HCEC 1CT (cell line): ENCODE data around the gene BEND5.

Experiments
- DNase-seq: peaks from one replicate; pipeline ENCODE4 v3.0.0-alpha.2; 2017

BEND5 gene, protein sequence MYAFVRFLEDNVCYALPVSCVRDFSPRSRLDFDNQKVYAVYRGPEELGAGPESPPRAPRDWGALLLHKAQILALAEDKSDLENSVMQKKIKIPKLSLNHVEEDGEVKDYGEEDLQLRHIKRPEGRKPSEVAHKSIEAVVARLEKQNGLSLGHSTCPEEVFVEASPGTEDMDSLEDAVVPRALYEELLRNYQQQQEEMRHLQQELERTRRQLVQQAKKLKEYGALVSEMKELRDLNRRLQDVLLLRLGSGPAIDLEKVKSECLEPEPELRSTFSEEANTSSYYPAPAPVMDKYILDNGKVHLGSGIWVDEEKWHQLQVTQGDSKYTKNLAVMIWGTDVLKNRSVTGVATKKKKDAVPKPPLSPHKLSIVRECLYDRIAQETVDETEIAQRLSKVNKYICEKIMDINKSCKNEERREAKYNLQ

DNA sequence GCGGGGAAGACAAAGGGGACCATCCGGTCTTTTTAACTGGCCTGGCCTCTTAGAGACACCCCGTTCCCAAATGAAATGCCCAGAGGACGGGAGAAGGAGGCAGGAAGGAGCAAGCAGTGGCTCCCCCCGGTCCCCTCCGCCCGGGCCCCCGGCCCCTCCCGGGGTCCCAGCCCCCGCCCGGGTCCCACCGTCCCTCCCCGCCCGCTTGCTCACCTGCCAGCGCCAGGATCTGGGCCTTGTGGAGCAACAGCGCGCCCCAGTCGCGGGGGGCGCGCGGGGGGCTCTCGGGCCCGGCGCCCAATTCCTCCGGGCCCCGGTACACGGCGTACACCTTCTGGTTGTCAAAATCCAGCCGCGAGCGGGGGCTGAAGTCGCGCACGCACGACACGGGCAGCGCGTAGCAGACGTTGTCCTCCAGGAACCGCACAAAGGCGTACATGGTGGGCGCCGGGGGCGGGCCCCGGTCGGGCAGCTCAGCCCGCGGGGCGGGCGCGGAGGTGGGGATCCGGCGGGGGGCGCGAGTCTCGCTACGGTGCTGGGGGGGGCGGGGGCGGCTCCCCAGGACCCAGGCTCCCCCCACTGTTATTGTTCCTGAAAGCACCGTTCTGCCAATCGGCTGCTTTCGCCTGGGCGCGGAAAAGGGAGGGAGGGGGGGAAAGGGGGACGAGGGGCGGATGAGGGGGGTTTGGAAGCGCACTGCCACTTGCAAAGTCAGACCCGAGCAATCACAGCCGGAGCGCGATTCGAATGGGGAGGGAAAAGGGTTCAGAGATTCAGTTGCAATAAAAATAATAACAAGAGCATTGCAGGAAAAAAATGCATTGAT, at the start of gene BEND5:
Gene BEND5 (minus strand): TSS at position 499 of the 826 bp plus-strand sequence. CDS start 60 bp downstream, at position 439.
- no peak for DNase-seq

DNA sequence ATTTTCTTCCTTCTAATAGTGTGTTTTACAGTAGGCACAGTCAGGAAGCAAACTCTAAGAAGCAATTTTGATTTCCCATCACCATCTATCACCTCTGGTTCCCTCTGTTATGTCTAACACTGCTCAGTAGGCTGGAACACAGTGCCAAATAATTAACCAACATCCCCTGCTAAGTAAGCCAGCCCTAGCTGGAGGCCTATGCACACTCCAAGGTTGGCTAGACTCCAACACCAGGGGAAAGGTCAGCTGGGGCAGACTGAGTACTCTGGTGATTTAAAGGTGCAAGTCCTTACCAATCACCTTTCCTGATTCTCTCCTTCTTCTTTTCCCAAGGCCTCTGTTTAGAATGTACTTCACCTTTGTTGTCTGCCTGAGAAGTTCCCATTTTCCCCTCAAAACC, 46.5 kb upstream of the BEND5 start:
- no peak for DNase-seq

DNA sequence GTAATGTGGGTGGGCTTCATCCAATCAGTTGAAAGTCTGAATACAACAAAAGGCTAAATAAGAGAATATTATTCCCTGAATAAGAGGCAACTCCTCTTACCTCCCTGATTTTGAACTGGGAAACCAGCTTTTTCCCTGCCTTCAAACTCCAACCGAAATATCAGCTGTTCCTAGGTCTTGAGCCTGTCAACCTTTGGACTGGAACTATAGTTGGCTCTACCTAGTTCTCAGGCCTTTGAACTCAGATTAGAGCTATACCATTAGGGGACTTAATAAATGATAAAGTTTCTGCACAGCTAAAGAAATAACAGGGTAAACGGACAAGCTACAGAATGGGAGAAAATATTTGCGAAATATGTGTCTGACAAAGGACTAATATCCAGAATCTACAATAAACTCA, 43.8 kb upstream of the BEND5 start:
- no peak for DNase-seq

DNA sequence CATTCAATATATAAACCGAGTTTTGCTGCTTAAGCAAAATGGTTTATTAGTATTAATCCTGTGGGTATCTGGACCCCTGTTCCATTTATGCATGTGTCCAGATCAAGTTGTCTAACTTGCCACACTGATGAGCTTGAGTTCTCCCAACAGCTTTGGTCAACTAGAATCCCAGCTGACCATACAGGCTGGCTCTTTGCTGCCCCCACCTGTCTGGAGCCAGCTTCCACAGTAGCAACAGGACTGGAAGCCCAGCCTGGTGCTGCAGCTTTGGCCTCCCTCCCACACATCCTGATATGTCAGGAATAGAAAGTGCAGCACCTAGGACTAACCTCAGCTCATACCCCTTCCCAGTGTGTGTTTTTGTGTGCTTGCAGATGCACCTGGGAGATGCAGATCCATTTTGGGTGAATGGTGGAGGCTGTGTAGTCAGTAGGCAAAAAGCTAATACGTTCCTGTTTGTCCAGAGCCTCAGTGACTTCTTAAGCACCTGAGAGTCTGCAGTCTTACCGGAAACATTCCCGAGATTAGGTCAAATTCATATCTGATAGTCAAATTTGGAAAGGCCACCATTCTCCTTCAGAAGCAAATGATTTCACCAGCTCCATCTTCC, 40.9 kb upstream of the BEND5 start:
- no peak for DNase-seq

DNA sequence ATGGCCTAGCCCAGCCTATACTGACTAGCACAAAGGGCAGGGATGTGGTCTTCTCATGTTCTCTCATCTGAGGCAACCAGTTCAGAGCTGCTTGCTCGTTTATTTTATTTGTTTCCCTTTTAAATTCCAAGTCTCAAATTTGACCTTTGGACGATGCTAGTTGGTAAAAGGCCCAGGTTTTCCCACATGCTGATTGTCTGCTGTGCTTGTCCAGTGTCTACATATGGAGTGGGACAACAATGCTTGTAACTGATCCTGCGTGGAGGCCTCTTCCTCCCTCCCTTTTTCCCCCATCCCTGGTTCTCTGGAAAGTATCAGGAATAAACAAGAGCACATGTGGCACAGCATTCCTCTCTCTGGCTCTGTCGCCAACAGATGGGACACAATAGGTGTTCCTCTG, 34.0 kb upstream of the BEND5 start:
- DNase-seq: no peak

DNA sequence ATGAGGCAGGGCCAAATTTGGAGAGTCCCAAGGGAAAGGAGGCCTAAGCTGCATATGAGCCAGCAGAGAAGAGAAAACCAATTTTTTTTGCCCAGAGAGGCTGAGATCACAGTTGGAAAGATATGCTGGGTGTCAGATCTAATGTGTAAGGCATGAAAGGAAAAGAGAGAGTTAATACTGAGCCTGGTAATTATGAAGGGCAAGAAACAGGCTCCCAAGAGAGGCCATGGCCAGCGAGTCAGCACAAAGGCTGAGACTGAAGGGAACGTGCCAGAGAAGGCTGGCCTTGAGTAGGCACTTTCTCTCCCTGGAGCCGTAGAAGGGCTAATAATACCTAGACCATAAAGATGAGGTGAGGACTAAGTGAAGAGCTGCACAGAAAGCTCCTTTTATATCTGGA, 31.8 kb upstream of the BEND5 start:
- no peak for DNase-seq

DNA sequence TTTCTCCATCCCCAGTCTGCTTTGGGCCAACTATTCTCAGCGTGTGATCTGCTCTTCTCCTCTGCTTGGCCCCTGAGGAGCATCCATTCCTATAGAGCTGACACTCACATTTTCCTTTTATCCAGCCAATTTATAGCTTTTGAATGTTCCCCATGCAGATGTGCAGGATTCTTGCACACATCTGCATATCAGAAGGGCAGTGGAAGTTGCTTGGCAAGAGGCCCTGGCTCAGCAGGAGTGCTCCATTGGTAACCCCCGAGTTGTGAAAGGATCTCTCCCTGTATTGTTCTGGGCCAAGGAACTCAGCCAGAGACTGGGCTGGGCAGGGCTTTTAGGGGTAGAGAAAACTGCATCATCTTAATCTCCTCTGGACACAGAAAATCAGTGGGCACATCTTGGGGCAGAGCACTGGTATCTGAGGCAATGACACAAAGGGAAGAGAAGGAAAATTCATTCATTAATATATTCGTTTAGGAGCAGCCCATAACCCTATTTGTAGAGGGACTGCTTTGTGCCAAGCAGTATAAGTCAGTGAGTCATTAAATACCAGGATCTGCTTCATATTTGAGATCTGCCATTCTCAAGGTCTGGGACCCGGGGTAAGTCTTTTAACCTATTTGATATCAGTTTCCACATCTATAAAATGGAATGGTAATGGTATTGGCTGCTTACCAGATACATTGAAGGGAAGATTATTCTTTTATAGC, 31.0 kb upstream of the BEND5 start:
- no peak for DNase-seq

DNA sequence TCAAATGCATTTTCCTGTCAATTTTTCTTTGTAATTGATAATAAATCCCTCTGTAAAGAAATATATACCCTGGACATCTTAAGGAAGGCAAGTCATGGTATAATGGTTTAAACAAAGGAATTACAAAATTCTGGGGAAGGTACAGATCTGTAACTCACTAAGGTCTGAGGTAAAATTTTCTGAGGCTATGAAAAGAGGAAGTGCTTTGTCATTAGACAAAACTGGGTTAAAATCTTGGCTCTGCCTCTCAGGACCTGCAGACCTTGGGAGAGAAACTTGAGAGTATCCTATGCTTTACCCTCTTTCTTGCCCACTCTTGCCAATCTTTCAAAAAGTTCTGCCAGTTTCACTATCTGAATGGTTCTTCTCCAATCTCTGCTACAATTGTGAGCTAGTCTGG, 26.8 kb upstream of the BEND5 start:
- DNase-seq: no peak

DNA sequence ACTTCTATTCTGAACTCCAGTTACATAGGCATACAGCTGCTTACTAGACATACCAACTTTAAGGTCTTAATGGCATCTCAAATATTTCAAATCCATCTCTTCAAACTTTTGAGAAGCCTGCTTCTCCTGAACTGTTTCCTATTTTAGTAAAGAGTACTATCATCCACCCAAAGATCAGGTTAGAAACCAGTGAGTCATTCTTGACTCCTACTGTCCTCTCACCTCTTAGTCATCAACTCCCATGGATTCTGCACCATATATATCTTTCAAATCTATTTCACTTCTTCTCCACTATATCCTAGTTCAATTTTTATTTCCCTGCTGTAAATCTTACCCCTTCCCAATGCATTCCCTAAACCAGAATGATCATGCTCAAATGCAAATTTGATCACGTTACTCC, 18.1 kb upstream of the BEND5 start:
- no peak for DNase-seq

DNA sequence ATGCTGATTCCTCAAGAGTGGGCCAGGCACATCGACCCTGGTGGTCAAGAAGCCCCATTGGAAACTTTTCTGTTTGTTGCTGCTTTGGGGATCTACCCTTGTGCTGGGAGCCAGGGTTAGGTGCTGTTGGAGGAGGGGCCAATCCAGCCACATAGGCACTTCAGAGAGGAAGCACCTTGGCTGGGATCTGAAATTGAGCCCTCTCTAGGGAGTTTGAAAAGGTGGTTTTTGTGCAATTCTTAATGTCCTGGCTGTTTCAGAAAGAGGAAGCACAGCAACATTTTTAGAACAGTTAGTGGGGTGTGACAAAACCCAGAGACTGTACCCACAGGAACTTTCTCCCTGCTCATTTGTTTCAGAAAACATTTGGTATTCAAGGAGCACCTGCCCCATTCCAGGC, 17.2 kb upstream of the BEND5 start:
- no peak for DNase-seq

DNA sequence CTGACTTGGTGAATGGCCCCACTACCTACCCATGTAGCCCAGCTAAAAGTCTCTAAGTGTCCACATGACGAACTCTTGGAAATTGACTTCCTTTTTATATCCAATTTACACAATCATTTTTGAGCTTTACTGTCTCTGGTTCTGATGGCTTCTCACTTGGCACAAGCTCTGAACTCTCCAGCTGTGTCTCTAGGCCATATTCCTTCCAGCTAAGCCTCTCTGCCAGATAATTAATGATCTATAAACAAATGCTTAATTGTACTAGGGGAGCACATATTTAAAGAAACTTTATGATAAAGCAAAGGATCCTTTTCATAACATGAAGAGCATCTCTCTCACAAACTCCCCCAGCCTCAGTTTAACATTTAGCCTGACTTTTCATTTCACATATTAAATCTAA, 16.3 kb upstream of the BEND5 start:
- DNase-seq: no peak

DNA sequence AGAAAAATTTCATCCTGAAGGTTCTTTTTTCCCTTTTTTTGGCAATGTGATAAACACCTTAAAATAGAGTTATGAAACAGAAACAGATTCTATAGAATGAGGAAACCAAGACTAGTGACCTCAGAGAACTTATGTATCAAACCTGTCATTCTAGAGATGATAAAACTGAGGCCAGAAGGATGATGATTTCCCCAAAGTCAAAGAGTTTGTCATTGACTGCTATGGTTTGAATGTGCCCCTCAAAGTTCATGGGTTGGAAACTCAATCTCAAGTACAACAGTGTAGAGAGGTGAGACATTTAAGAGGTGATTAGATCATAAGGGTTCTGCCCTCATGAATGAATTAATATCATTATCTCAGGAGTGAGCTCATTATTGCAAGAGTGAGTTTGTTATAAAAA, 13.7 kb upstream of the BEND5 start:
- DNase-seq: no peak

DNA sequence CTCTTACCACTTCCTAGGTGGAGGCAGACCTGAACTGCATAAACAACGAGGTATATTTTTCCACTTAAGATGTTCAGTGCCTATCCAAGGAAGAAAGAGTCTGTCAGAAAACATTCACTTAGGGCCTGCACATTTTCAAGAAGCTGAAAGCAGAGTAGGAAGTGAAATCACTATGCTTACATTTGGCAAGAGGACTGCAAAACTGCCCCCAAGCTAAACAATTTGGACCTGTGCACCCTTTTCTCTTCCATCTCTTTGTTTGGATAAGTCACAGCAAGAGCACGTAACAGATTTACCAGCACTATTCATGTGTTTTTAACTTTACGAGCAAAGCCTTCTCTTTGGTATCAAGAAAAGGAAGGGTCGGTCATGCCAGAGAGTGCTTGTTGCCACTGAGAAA, 13.2 kb upstream of the BEND5 start:
- no peak for DNase-seq

DNA sequence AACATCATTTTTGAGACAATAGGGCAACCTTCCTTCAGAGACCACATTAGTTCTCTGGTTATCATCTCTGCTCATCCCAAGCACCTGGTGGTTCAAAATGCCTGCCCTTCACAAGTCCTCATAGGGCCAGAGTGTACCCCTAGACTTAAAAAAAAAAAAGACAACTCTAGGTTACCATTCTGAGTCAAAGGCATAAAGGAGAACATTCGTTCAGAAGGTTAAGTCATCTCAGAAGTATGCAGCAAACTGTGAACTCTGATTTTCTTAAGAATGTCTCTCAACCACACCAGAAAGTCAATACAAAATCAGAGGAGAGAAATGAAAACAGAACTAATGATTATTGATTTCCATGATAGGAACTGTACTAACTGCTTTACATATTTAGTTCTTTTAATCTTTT, 9.2 kb upstream of the BEND5 start:
- no peak for DNase-seq

DNA sequence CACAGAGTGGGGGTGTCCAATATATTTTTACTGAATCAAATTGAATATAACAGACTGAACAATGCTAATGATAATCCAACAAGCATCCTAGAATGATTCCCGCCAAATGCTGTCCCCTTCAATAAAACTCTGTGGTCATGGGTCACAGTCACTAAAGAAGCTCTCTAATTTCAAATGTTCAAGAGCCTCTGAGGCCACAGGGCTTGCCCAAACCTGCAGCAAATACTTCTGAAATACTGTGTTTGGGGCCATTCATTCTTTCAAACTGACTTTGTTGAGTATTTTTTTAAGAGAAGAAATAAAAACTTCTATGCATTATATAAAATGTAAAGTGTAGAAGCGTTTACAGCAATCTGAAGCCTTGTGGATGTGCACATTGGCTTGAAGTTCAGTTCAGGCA, 7.6 kb upstream of the BEND5 start:
- DNase-seq: no peak

DNA sequence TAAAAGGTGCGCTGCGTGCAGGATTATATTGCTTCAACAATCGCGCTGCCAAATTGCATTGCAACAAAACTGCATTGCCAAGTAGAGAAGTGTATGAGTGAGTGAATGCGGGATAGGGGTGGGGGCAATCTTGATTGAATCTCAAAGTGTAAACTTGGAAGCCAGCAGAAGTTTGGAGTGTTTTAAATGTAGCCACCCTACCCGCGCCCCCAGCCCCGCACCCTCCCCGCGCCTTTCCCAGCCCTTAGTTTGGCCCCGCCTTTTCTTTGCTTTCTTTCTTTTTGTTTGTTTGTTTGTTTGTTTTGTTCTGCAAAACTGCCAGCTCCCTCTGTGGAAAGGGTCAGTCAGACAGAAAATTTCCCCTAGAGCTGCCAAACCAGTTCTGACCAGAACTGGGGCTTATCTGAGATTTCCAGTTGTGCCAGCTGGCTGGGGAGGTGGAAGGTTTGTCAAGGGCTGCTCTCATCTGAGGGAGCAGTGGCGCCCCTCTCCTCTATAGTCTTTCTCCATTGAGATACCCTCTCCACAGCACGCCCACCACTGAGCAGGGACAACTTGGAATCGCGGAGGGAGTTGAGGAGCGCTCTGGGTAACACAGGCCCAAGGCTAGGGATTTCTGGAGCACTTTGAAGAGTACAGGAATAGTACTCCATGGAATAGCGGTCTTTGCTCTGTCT, 666 bp upstream of the BEND5 start:
- DNase-seq: no peak

DNA sequence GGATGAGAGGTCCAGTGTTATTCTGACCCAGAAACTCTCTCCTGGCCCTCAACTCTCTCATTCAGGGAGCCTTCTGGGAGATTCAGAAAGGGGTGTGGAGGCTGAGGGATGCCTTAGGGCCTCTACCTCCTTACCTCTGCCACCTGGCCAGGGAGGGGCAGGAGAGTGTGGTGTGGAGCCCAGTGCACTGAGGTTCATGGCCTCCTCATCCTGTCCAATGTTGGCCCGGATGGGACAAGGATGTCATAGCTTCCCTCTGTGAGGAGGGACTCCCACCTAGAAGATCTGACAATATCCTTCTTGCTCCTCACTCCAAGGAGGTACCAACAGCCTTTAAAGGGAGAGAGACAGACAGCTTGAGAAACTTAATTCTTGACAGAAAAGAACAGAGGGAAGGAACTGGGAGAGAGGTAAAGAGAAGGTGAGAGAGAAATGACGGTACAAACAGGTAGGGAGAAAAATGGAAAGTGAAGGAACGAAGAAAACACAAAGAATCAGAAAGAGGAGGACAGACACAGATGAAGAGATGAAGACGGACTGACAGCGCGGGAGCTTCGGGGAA, 779 bp downstream of the BEND5 start:
- no peak for DNase-seq

DNA sequence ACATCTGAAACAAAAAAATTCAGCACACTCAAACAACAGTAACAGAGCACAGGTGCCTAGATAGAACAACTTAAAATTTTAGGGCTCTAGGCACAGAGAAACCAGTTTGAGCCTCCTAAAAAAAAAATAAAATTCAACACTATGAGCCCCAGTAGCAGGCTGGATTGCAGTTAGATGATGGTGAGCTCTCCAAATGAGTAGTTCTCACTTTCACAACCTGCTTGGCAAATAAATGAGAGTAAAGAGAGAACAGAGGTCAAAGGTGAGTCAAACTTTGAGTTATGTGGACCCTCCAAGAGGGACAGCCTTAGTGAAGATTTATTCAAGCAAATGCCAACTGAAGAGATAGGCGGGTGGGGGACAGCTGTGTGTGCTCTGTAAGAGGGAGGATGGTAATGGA, 3.6 kb downstream of the BEND5 start:
- no peak for DNase-seq

DNA sequence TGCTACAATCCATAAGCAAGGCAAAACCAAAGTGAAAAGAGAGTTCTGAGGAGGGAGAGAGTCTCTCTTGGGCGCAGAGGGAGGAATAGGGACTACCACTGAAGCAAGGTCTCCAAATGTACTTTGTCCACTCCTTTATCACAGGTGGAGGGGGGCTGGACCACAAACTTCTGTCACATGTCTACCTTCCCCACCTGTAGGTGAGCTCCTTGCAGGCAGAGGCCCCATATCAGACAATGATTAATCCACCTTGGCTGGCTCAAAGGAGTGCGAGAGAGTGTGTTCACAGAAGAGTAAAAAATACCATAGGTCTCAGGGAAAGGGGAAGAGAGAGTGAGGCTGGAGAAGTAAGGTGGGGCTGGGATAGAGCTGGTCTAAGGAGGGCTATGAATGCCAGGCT, 4.5 kb downstream of the BEND5 start:
- DNase-seq: no peak

DNA sequence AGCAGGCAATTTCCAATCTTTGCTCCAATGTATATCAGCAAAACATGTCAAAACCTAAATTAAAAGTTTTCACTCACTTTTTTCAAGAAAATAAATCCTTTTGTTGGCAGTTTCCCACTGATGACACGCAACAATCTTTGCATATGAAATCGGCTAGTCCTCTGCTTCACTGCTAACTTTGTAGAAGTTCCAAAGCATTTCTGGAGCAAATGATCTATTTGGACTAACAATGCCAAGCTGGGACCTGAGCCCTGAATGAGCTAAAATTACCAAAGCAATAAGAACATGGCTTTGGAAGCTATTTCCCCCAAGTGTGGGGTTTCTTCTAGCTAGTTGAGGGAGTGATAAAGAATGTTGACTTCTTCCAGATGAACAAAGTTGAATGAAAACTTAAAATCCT, 5.1 kb downstream of the BEND5 start:
- DNase-seq: no peak

DNA sequence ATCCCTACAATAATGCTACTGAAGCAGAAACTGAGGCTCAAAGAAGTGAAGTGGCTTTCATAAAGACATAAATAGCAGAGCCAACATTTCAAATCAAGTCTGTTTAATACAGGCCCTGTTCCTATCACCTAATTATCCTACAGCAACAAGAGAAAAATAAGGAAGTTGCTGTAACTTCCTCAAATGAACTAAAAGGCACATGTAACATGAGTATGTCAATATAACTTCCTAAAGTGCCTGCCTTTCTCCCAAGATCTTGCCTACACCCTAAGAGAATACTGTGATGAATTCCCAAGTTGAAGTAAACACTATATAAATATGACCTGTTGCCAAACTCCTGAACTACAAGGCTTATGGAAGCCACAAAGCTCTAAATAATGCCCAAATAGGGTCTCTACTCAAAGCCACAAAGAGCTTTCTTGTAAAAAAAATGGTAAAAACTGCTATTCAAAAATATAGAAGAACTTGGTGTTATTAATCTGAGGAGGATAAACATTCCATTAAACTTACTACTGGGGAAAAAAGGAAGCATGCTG, 8.6 kb downstream of the BEND5 start:
- DNase-seq: no peak

DNA sequence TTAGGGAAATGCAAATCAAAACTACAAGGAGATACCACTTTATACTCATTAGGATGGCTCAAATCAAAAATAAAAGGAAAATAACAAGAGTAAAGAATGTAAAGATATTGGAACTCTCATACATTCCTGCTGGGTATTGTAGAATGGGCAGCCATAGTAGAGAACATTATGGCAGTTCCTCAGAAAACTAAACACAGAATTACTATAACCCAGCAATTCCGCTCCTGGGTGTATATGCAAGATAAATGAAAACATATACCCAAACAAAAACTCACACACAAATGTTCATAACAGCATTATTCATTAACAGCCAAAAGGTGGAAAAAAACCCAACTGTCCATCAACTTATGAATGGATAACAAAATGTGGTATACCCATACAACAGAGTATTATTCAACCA, 11.4 kb downstream of the BEND5 start:
- no peak for DNase-seq
